Measurements from ENCODE around the gene USP2. TPM values are rescaled to one million over a fixed set of nuclear protein-coding genes. Genes with fewer than 3 reads are reported as not detected.

The USP2 gene
- total RNA-seq, 4 donors from 2014 or later: 0.19 to 8.7 (median 1.0) TPM

GRCh38 chr11:119422809-119423508, 41.5 kb upstream of the USP2 start, which contains the start of gene THY1:
THY1 (minus strand) TSS chr11:119423172; CDS start chr11:119420905, 2,267 bp downstream.
- TF ChIP-seq CTCF (IDR thresholded peaks at IDR 0.05; ENCODE audit: low read depth): no peak

GRCh38 chr11:119421941-119422808, 40.7 kb upstream of the USP2 start:
- TF ChIP-seq CTCF (IDR thresholded peaks at IDR 0.05; ENCODE audit: low read depth): no peak

GRCh38 chr11:119421351-119421750, 39.9 kb upstream of the USP2 start:
- TF ChIP-seq CTCF (IDR thresholded peaks at IDR 0.05; ENCODE audit: low read depth): no peak

GRCh38 chr11:119420631-119421030, 39.1 kb upstream of the USP2 start:
- TF ChIP-seq CTCF (IDR thresholded peaks at IDR 0.05; ENCODE audit: low read depth): no peak

- no peak for TF ChIP-seq CTCF (IDR thresholded peaks at IDR 0.05; ENCODE audit: low read depth)
Measured at GRCh38 chr11:119419834-119420492, 38.5 kb upstream of the USP2 start.

- no peak for TF ChIP-seq CTCF (IDR thresholded peaks at IDR 0.05; ENCODE audit: low read depth)
Measured at GRCh38 chr11:119419246-119419645, 37.8 kb upstream of the USP2 start.

- TF ChIP-seq CTCF (IDR thresholded peaks at IDR 0.05; ENCODE audit: low read depth): no peak
Measured at GRCh38 chr11:119418759-119419158, 37.3 kb upstream of the USP2 start.

All from subcutaneous adipose tissue (tissue), 4 donors.